Measurements from ENCODE around the gene BAAT. TPM values are rescaled to one million over a fixed set of nuclear protein-coding genes. Genes with fewer than 3 reads are reported as not detected.
A peak's percentile ranks its signal among the peaks of the same experiment; 100 is the strongest.

BAAT gene
- total and polyA plus RNA-seq, 2 donors from 2014 or later: 0.09 to 0.15 TPM

DNA sequence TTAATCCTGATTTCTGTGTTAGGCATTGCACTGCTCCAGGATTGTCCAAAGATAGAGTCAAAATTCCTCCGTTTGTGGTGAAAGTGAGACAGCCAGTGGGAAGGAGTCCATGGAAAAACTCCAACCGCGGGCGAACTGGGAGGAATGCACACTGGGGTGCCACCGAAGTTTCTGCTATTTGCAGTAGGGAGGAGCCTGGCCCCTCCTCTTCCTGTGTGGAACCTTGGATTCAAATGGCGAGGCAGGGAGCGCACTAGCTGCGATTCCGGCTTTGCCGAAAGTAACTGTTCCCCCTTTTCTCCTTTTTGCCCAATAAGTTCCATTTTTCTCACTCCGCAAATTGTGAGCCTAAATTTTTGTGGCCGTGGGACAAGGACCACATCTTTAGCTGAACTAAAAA, 9.3 kb downstream of the BAAT start:
- FAIRE-seq: no peak
- no peaks in the 10 kb centered on the region for H3K27me3 ChIP-seq (ENCODE audit: control insufficient read depth, insufficient read depth, low read length)
- no peaks in the 10 kb centered on the region for H3K4me1 ChIP-seq (ENCODE audit: control insufficient read depth in 2 of 3, insufficient read depth in 2 of 3, low read depth in 1 of 3, low read length in 3 of 3)
- intact Hi-C loops (cut with DNase I): no loop called here
- H3K4me3 ChIP-seq (ENCODE audit: low read length in 3 of 3): no peak overlapping the region
- no peaks in the 10 kb centered on the region for H3K36me3 ChIP-seq (ENCODE audit: control insufficient read depth in 2 of 3, insufficient read depth in 3 of 3, low read length in 3 of 3)
- no peak overlapping the region for H3K9ac ChIP-seq (ENCODE audit: low read length in 3 of 3)
- no peak overlapping the region for H3K27ac ChIP-seq (ENCODE audit: low read depth in 2 of 2, low read length in 2 of 2)
- TF ChIP-seq, protein P1, sequence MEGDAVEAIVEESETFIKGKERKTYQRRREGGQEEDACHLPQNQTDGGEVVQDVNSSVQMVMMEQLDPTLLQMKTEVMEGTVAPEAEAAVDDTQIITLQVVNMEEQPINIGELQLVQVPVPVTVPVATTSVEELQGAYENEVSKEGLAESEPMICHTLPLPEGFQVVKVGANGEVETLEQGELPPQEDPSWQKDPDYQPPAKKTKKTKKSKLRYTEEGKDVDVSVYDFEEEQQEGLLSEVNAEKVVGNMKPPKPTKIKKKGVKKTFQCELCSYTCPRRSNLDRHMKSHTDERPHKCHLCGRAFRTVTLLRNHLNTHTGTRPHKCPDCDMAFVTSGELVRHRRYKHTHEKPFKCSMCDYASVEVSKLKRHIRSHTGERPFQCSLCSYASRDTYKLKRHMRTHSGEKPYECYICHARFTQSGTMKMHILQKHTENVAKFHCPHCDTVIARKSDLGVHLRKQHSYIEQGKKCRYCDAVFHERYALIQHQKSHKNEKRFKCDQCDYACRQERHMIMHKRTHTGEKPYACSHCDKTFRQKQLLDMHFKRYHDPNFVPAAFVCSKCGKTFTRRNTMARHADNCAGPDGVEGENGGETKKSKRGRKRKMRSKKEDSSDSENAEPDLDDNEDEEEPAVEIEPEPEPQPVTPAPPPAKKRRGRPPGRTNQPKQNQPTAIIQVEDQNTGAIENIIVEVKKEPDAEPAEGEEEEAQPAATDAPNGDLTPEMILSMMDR (IDR thresholded peaks at IDR 0.05; ENCODE audit: borderline replicate concordance, extremely low read depth, insufficient read depth): no peak
- no peak for DNase-seq
- H3K9me3 ChIP-seq (ENCODE audit: control insufficient read depth in 2 of 3, insufficient read depth in 1 of 3, low read length in 3 of 3): no peaks in the 10 kb centered on the region

DNA sequence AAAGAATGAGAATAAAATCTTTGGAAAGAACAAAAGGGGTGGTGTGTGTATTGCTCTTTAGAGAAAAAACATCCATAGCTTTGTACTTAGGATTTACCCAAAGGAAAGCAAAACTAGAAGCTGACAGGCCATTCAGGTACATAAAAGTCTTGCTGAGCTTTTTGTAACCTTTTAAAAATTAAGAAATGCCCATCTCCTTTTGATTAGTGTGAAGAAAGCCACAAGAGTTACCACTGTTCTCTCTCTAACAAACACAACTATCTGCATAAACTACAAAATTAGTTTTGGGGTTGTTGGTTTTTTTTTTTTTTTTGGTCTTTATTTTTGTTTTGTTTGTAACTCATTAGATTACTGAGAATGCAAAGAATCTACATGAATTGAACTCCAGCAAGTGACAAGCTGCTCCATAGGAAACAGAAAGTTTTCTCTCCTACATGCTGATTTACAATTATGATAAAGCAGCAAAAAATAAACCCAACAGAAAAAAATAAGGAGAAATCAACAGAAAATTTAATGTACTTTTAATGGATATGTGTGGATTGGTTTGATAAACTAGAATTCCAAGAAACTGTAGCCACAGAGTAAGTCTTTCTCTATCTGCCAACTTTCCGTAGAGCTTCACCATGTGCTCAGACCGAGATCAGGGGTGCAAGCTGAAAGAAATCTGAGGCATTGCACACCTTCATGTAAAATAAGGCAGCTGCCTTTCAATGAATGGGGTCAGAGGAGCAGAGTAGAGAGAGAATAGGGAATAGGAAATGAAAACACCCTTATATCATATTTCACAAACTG, 12.3 kb downstream of the BAAT start:
- DNase-seq: peak in 1 of 5 donors; percentile 8
- no peak for FAIRE-seq

DNA sequence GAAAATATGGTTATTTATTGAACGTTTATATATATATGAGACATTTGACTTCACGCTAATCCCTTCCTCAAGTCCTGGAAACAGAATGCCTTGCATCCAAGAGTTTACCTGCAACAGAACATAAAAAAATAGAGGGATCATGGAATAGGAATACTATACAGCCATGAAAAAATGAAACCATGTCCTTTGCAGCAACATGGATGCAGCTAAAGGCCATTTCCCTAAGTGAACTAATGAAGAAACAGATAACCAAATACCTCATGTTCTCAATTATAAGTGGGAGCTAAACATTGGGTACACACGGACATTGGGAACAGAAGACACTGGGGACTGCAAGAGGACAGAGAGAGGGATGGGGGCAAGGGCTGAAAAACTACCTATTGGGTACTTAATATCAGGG, 13.0 kb downstream of the BAAT start:
- H3K4me3 ChIP-seq (ENCODE audit: low read length in 3 of 3): no peak overlapping the region
- no peaks in the 10 kb centered on the region for H3K9me3 ChIP-seq (ENCODE audit: control insufficient read depth in 2 of 3, insufficient read depth in 1 of 3, low read length in 3 of 3)
- TF ChIP-seq, protein P1 (IDR thresholded peaks at IDR 0.05; ENCODE audit: borderline replicate concordance, extremely low read depth, insufficient read depth): no peak
- H3K27ac ChIP-seq (ENCODE audit: low read depth in 2 of 2, low read length in 2 of 2): no peak overlapping the region
- no peaks in the 10 kb centered on the region for H3K36me3 ChIP-seq (ENCODE audit: control insufficient read depth in 2 of 3, insufficient read depth in 3 of 3, low read length in 3 of 3)
- no peak for DNase-seq
- intact Hi-C loops (cut with DNase I): no loop called here
- no peaks in the 10 kb centered on the region for H3K27me3 ChIP-seq (ENCODE audit: control insufficient read depth, insufficient read depth, low read length)
- FAIRE-seq: no peak
- no peak overlapping the region for H3K9ac ChIP-seq (ENCODE audit: low read length in 3 of 3)
- H3K4me1 ChIP-seq (ENCODE audit: control insufficient read depth in 2 of 3, insufficient read depth in 2 of 3, low read depth in 1 of 3, low read length in 3 of 3): no peaks in the 10 kb centered on the region

More for the DNA sequence above, 12.3 kb downstream of the BAAT start:
- no peak overlapping the region for H3K9ac ChIP-seq (ENCODE audit: low read length in 3 of 3)
- no peaks in the 10 kb centered on the region for H3K9me3 ChIP-seq (ENCODE audit: control insufficient read depth in 2 of 3, insufficient read depth in 1 of 3, low read length in 3 of 3)
- intact Hi-C loops (cut with DNase I): no loop called here
- H3K27me3 ChIP-seq (ENCODE audit: control insufficient read depth, insufficient read depth, low read length): no peaks in the 10 kb centered on the region
- H3K4me1 ChIP-seq (ENCODE audit: control insufficient read depth in 2 of 3, insufficient read depth in 2 of 3, low read depth in 1 of 3, low read length in 3 of 3): no peaks in the 10 kb centered on the region
- H3K4me3 ChIP-seq (ENCODE audit: low read length in 3 of 3): no peak overlapping the region
- no peaks in the 10 kb centered on the region for H3K36me3 ChIP-seq (ENCODE audit: control insufficient read depth in 2 of 3, insufficient read depth in 3 of 3, low read length in 3 of 3)
- TF ChIP-seq, protein P1 (IDR thresholded peaks at IDR 0.05; ENCODE audit: borderline replicate concordance, extremely low read depth, insufficient read depth): no peak
- H3K27ac ChIP-seq (ENCODE audit: low read depth in 2 of 2, low read length in 2 of 2): no peak overlapping the region
